AG04449 (cell line): Measurements from ENCODE around the gene DBX1.

Experiments used
- CTCF ChIA-PET: fragments of 350-600 bp; formaldehyde crosslinking; extraction: SDS; loops from one replicate; lab custom pipeline; 2021; ENCODE audit warnings: antibody characterized with exemption; lab: Yijun Ruan, JAX
- POLR2A ChIA-PET: fragments of 400-600, 350-600 bp; formaldehyde crosslinking; extraction: SDS; loops from one replicate; lab custom pipeline; 2020; ENCODE audit warnings: antibody characterized with exemption, inconsistent platforms; lab: Yijun Ruan, JAX
- DNase-seq: peaks from one replicate; pipeline ENCODE4 v3.0.0-alpha.2; 2010; ENCODE audit warnings: low read depth, low spot score
- H3K4me3 ChIP-seq: 2 replicates; pipeline ENCODE4 v1.5.1; 2011; ENCODE audit warnings: low read depth, mild to moderate bottlenecking, control low read depth, low read length
- CTCF ChIP-seq: IDR thresholded peaks from one replicate; pipeline ENCODE4 v1.5.1; 2011; ENCODE audit warnings: mild to moderate bottlenecking, moderate library complexity, low read length, control low read depth, inconsistent platforms; ENCODE audit not compliant: insufficient read depth; ENCODE audit errors: missing control alignments

The DBX1 gene

GRCh38 chr11:20156876-20157613 is 3.2 kb downstream of the DBX1 start:
- no peak overlapping the region for H3K4me3 ChIP-seq

GRCh38 chr11:20156280-20156875 is 3.9 kb downstream of the DBX1 start:
- ChIA-PET CTCF (interaction anchor here (1.0 to 1.4 kb wide), 2 partner anchors 199 to 204 kb away, joined by 3 read pairs; no protein-coding TSS in a partner anchor), POLR2A (no interaction called here)
- H3K4me3 ChIP-seq, result no peak overlapping the region
- no peak for DNase-seq
- no peak for TF ChIP-seq CTCF

More at GRCh38 chr11:20156876-20157613, 3.2 kb downstream of the DBX1 start:
- TF ChIP-seq CTCF, result no peak
- POLR2A ChIA-PET, result no interaction called here
- DNase-seq, result no peak
- CTCF ChIA-PET, result interaction anchor here (0.7 to 1.4 kb wide), 3 partner anchors 25 to 205 kb away, joined by 3 read pairs; no protein-coding TSS in a partner anchor

GRCh38 chr11:20155683-20156279 is 4.5 kb downstream of the DBX1 start:
- TF ChIP-seq CTCF, result no peak
- POLR2A ChIA-PET, result no interaction called here
- DNase-seq, result no peak
- H3K4me3 ChIP-seq, result no peak overlapping the region
- CTCF ChIA-PET, result interaction anchor here (1.3 to 1.7 kb wide), 4 partner anchors 23 to 202 kb away, joined by 3 to 9 read pairs (median 4); no protein-coding TSS in a partner anchor

GRCh38 chr11:20154381-20154780 is 5.9 kb downstream of the DBX1 start:
- no peak overlapping the region for H3K4me3 ChIP-seq
- TF ChIP-seq CTCF, result no peak
- ChIA-PET CTCF (interaction anchor here (0.6 to 1.7 kb wide), 9 partner anchors 10 to 204 kb away, joined by 3 to 9 read pairs (median 3); no protein-coding TSS in a partner anchor), POLR2A (no interaction called here)
- peak; percentile 23 for DNase-seq

- POLR2A ChIA-PET, result no interaction called here
- H3K4me3 ChIP-seq, result no peak overlapping the region
- no peak for DNase-seq
- no peak for TF ChIP-seq CTCF
- CTCF ChIA-PET, result interaction anchor here (5.2 to 8.4 kb wide), 2 partner anchors 10 to 235 kb away, joined by 29 to 138 read pairs; no protein-coding TSS in a partner anchor
Measured at GRCh38 chr11:20138707-20139106, 21.6 kb downstream of the DBX1 start.

GRCh38 chr11:20137637-20138036 is 22.6 kb downstream of the DBX1 start:
- TF ChIP-seq CTCF, result no peak
- POLR2A ChIA-PET, result no interaction called here
- CTCF ChIA-PET, result interaction anchor here (0.7 to 8.4 kb wide), 8 partner anchors 9 to 234 kb away, joined by 3 to 226 read pairs (median 10); no protein-coding TSS in a partner anchor
- no peak for DNase-seq
- no peak overlapping the region for H3K4me3 ChIP-seq
